Astrocyte of the spinal cord (primary cell): ENCODE data around the gene SLC34A2.

Source experiments
- DNase-seq: peaks from one replicate; pipeline ENCODE4 v3.0.0; 2011; ENCODE audit warnings: low read depth, low spot score
- H3K4me3 ChIP-seq: 2 replicates; pipeline ENCODE4 v1.5.1; 2011; ENCODE audit warnings: low read depth, mild to moderate bottlenecking, low read length, moderate library complexity
- in situ Hi-C: cut with HindIII; loops from 2 replicates; pipeline ENCODE4 v1.10.0; 2017; ENCODE audit warnings: low sequenced_read_pairs
- TF ChIP-seq, protein P1 (sequence below): IDR thresholded peaks from 2 replicates; pipeline ENCODE4 v1.5.1; 2012; ENCODE audit warnings: low read depth, mild to moderate bottlenecking, low read length, inconsistent platforms

Gene SLC34A2

GRCh38 chr4:25628451-25628850 lies 27.2 kb upstream of the SLC34A2 start:
- no peak for DNase-seq
- in situ Hi-C loops = no loop called here
- H3K4me3 ChIP-seq = no peak overlapping the region
- TF ChIP-seq, protein P1, sequence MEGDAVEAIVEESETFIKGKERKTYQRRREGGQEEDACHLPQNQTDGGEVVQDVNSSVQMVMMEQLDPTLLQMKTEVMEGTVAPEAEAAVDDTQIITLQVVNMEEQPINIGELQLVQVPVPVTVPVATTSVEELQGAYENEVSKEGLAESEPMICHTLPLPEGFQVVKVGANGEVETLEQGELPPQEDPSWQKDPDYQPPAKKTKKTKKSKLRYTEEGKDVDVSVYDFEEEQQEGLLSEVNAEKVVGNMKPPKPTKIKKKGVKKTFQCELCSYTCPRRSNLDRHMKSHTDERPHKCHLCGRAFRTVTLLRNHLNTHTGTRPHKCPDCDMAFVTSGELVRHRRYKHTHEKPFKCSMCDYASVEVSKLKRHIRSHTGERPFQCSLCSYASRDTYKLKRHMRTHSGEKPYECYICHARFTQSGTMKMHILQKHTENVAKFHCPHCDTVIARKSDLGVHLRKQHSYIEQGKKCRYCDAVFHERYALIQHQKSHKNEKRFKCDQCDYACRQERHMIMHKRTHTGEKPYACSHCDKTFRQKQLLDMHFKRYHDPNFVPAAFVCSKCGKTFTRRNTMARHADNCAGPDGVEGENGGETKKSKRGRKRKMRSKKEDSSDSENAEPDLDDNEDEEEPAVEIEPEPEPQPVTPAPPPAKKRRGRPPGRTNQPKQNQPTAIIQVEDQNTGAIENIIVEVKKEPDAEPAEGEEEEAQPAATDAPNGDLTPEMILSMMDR = no peak

DNA sequence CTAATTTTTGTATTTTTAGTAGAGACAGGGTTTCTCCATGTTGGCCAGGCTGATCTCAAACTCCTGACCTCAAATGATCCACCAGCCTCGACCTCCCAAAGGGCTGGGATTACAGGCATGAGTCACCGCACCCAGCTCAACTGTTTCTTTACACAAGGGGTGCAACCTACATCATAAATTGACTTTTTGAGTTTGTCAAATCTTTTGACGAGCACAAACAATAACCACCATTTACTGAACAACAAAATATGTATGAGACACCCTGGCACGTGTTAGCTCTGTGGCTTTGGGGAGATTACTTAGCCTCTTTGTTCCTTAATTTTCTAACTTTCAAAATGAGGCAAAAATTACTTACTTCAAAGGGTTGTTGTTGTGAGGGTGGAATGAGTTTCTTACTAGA lies 23.5 kb upstream of the SLC34A2 start:
- H3K4me3 ChIP-seq = no peak overlapping the region
- in situ Hi-C loops = no loop called here
- TF ChIP-seq, protein P1 = no peak
- no peak for DNase-seq

- DNase-seq = no peak
- no peak overlapping the region for H3K4me3 ChIP-seq
- in situ Hi-C loops = no loop called here
- TF ChIP-seq, protein P1 = no peak
These were observed 22.1 kb upstream of the SLC34A2 start for GRCh38 chr4:25633541-25633940.

DNA sequence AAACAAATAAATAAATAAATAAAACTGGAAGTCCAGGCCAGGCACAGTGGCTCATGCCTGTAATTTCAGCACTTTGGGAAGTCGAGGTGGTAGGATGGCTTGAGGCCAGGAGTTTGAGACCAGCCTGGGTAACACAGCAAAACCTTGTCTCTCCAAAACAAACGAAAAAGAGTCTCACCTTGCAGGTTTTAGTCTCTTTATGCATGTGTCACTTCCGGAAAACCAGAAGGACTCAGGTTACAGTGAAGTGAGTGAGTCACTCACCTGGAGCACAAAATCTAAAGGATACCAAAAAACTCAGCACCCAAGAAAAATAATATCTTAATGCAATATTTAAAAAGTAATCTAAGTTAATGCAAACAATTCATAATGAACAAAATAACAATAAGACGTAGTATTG lies 20.1 kb upstream of the SLC34A2 start:
- H3K4me3 ChIP-seq = no peak overlapping the region
- DNase-seq = no peak
- in situ Hi-C loops = no loop called here
- TF ChIP-seq, protein P1 = no peak

GRCh38 chr4:25637581-25638220 lies 17.9 kb upstream of the SLC34A2 start:
- TF ChIP-seq, protein P1 = no peak
- H3K4me3 ChIP-seq = no peak overlapping the region
- in situ Hi-C loops = no loop called here
- DNase-seq = no peak

GRCh38 chr4:25638221-25638601 lies 17.4 kb upstream of the SLC34A2 start:
- H3K4me3 ChIP-seq = no peak overlapping the region
- DNase-seq = no peak
- in situ Hi-C loops = no loop called here
- TF ChIP-seq, protein P1 = no peak
